ENCODE data around the gene CHP2. TPM values are rescaled to one million over a fixed set of nuclear protein-coding genes. Genes with fewer than 3 reads are reported as not detected.
A peak's percentile ranks its signal among the peaks of the same experiment; 100 is the strongest.
"Not testable (repeated sequence)": the region's sequence is repeated elsewhere in the genome, so short reads cannot be mapped to it uniquely, and the experiment has no call there.

CHP2 gene
- total and polyA plus RNA-seq, 2 donors (not counting 1 experiment from before 2014, with no cell fraction given) = not detected

GRCh38 chr16:23712976-23713375, 41.9 kb upstream of the CHP2 start, which contains the start of gene ERN2:
TSS of gene ERN2 (minus strand) at chr16:23713222. CDS start at chr16:23713187, 35 bp downstream.
- H3K36me3 ChIP-seq (replicated peaks in 1 of 2; ENCODE audit: control extremely low read depth in 1 of 2, control insufficient read depth in 1 of 2, extremely low read depth in 1 of 2, insufficient read depth in 2 of 2, low read length in 1 of 2) = no peaks in the 10 kb centered on the region
- H3K9me3 Mint-ChIP-seq (ENCODE audit: insufficient read depth) = peaks cover 7% of the 10 kb centered on the region
- no peaks in the 10 kb centered on the region for H3K4me1 Mint-ChIP-seq
- ChIA-PET POLR2A (interaction anchor here (0.5 kb wide), 1 partner anchor 325 kb away, joined by 4 read pairs; no protein-coding TSS in a partner anchor), CTCF (no interaction called here)
- TF ChIP-seq EZH2 (IDR thresholded peaks at IDR 0.05; ENCODE audit: borderline replicate concordance, insufficient read depth, low read depth, low read length, poor library complexity, severe bottlenecking) (no peak), CTCF (IDR thresholded peaks at IDR 0.05) (no peak)
- H3K4me1 ChIP-seq (ENCODE audit: control insufficient read depth in 2 of 2, insufficient read depth in 2 of 2, low read length in 2 of 2) = no peaks in the 10 kb centered on the region
- no peaks in the 10 kb centered on the region for H4K20me1 ChIP-seq (ENCODE audit: control insufficient read depth, insufficient read depth, low read length, poor library complexity, severe bottlenecking)
- intact Hi-C loops (cut with micrococcal nuclease) = no loop called here
- peaks cover 57% of the 10 kb centered on the region for H3K27me3 Mint-ChIP-seq
- H3K27me3 ChIP-seq (replicated peaks in 1 of 4; ENCODE audit: control extremely low read depth in 1 of 4, control insufficient read depth in 3 of 4, insufficient read depth in 4 of 4, low read length in 3 of 4) = peaks cover 0 to 37% (median 14%) of the 10 kb centered on the region in 4 experiments
- 13% methylated on average over 37 of the region's 37 CpGs for WGBS (ENCODE audit: insufficient coverage)
- peak within 1 kb of the TSS; percentile 10 for H2AFZ ChIP-seq (ENCODE audit: insufficient read depth, low read depth, low read length, poor library complexity, severe bottlenecking)
- no peak within 1 kb of the TSS for H3K4me3 Mint-ChIP-seq
- H3K4me3 ChIP-seq (ENCODE audit: control extremely low read depth in 1 of 5, extremely low read depth in 1 of 5, insufficient read depth in 1 of 5, low read depth in 2 of 5, low read length in 4 of 5) = no peak within 1 kb of the TSS
- H3K9me3 ChIP-seq (ENCODE audit: control extremely low read depth in 1 of 3, control insufficient read depth in 2 of 3, insufficient read depth in 1 of 3, low read length in 2 of 3) = peaks cover 0 to 11% (median 9%) of the 10 kb centered on the region in 3 donors
- ATAC-seq (ENCODE audit: low read depth) (no peak), DNase-seq (no peak)
- no peaks in the 10 kb centered on the region for H3K79me2 ChIP-seq (ENCODE audit: control insufficient read depth, insufficient read depth, low read length)
- H3K4me2 ChIP-seq (replicated peaks; ENCODE audit: low read depth, low read length, poor library complexity, severe bottlenecking) = no peak within 1 kb of the TSS
- no peak within 1 kb of the TSS for H3K9ac ChIP-seq (ENCODE audit: low read length)
- H3K27ac Mint-ChIP-seq = no peak within 1 kb of the TSS
- no peak within 1 kb of the TSS for H3K27ac ChIP-seq (ENCODE audit: low read length in 2 of 2)

GRCh38 chr16:23716484-23716883, 38.3 kb upstream of the CHP2 start:
- Histone ChIP-seq H3K27ac (ENCODE audit: low read length in 2 of 2) (no peak overlapping the region), H3K79me2 (ENCODE audit: control insufficient read depth, insufficient read depth, low read length) (no peaks in the 10 kb centered on the region), H3K9ac (ENCODE audit: low read length) (no peak overlapping the region), H3K4me1 (ENCODE audit: control insufficient read depth in 2 of 2, insufficient read depth in 2 of 2, low read length in 2 of 2) (no peaks in the 10 kb centered on the region), H4K20me1 (ENCODE audit: control insufficient read depth, insufficient read depth, low read length, poor library complexity, severe bottlenecking) (no peaks in the 10 kb centered on the region), H3K9me3 (ENCODE audit: control extremely low read depth in 1 of 3, control insufficient read depth in 2 of 3, insufficient read depth in 1 of 3, low read length in 2 of 3) (peaks cover 0 to 3% (median 0%) of the 10 kb centered on the region in 3 donors), H3K36me3 (replicated peaks in 1 of 2; ENCODE audit: control extremely low read depth in 1 of 2, control insufficient read depth in 1 of 2, extremely low read depth in 1 of 2, insufficient read depth in 2 of 2, low read length in 1 of 2) (no peaks in the 10 kb centered on the region), H3K4me3 (ENCODE audit: control extremely low read depth in 1 of 5, extremely low read depth in 1 of 5, insufficient read depth in 1 of 5, low read depth in 2 of 5, low read length in 4 of 5) (no peak overlapping the region), H2AFZ (ENCODE audit: insufficient read depth, low read depth, low read length, poor library complexity, severe bottlenecking) (no peak overlapping the region), H3K4me2 (replicated peaks; ENCODE audit: low read depth, low read length, poor library complexity, severe bottlenecking) (no peak overlapping the region), H3K27me3 (replicated peaks in 1 of 4; ENCODE audit: control extremely low read depth in 1 of 4, control insufficient read depth in 3 of 4, insufficient read depth in 4 of 4, low read length in 3 of 4) (peaks cover 0 to 31% (median 11%) of the 10 kb centered on the region in 4 experiments)
- no peak for DNase-seq
- CTCF ChIA-PET = no interaction called here
- Mint-ChIP-seq H3K4me3 (no peak overlapping the region), H3K4me1 (no peaks in the 10 kb centered on the region), H3K27ac (no peak overlapping the region), H3K27me3 (peaks cover 51% of the 10 kb centered on the region), H3K9me3 (ENCODE audit: insufficient read depth) (no peaks in the 10 kb centered on the region)
- ATAC-seq (ENCODE audit: low read depth) = no peak
- no peak for TF ChIP-seq CTCF (IDR thresholded peaks at IDR 0.05)
- TF ChIP-seq EZH2 (IDR thresholded peaks at IDR 0.05; ENCODE audit: borderline replicate concordance, insufficient read depth, low read depth, low read length, poor library complexity, severe bottlenecking) = no peak
- POLR2A ChIA-PET = no interaction called here
- intact Hi-C loops (cut with micrococcal nuclease) = no loop called here
- WGBS (ENCODE audit: insufficient coverage) = no CpG with 5 or more reads among the region's 5 CpGs

GRCh38 chr16:23722613-23723240, 32.1 kb upstream of the CHP2 start:
- ATAC-seq (ENCODE audit: low read depth); H2AFZ ChIP-seq (ENCODE audit: insufficient read depth, low read depth, low read length, poor library complexity, severe bottlenecking); H3K4me3 Mint-ChIP-seq; H3K36me3 ChIP-seq (replicated peaks in 1 of 2; ENCODE audit: control extremely low read depth in 1 of 2, control insufficient read depth in 1 of 2, extremely low read depth in 1 of 2, insufficient read depth in 2 of 2, low read length in 1 of 2); H4K20me1 ChIP-seq (ENCODE audit: control insufficient read depth, insufficient read depth, low read length, poor library complexity, severe bottlenecking); H3K4me1 ChIP-seq (ENCODE audit: control insufficient read depth in 2 of 2, insufficient read depth in 2 of 2, low read length in 2 of 2); H3K4me3 ChIP-seq (ENCODE audit: control extremely low read depth in 1 of 5, extremely low read depth in 1 of 5, insufficient read depth in 1 of 5, low read depth in 2 of 5, low read length in 4 of 5); H3K9me3 Mint-ChIP-seq (ENCODE audit: insufficient read depth); H3K9ac ChIP-seq (ENCODE audit: low read length); H3K4me1 Mint-ChIP-seq; H3K79me2 ChIP-seq (ENCODE audit: control insufficient read depth, insufficient read depth, low read length); H3K27me3 ChIP-seq (replicated peaks in 1 of 4; ENCODE audit: control extremely low read depth in 1 of 4, control insufficient read depth in 3 of 4, insufficient read depth in 4 of 4, low read length in 3 of 4); DNase-seq; H3K27ac ChIP-seq (ENCODE audit: low read length in 2 of 2); POLR2A ChIA-PET; intact Hi-C loops (cut with micrococcal nuclease); H3K27ac Mint-ChIP-seq; H3K4me2 ChIP-seq (replicated peaks; ENCODE audit: low read depth, low read length, poor library complexity, severe bottlenecking): not testable (repeated sequence)
- peaks cover 31% of the 10 kb centered on the region for H3K27me3 Mint-ChIP-seq
- CTCF ChIA-PET = interaction anchor here (0.6 kb wide), 1 partner anchor 780 kb away, joined by 4 read pairs; no protein-coding TSS in a partner anchor
- WGBS (ENCODE audit: insufficient coverage) = 95% methylated on average over 6 of the region's 9 CpGs
- peaks cover 0 to 15% (median 4%) of the 10 kb centered on the region in 3 donors for H3K9me3 ChIP-seq (ENCODE audit: control extremely low read depth in 1 of 3, control insufficient read depth in 2 of 3, insufficient read depth in 1 of 3, low read length in 2 of 3)

All from B cell (primary cell).